ENCODE data around the gene SLC6A6.

DNA sequence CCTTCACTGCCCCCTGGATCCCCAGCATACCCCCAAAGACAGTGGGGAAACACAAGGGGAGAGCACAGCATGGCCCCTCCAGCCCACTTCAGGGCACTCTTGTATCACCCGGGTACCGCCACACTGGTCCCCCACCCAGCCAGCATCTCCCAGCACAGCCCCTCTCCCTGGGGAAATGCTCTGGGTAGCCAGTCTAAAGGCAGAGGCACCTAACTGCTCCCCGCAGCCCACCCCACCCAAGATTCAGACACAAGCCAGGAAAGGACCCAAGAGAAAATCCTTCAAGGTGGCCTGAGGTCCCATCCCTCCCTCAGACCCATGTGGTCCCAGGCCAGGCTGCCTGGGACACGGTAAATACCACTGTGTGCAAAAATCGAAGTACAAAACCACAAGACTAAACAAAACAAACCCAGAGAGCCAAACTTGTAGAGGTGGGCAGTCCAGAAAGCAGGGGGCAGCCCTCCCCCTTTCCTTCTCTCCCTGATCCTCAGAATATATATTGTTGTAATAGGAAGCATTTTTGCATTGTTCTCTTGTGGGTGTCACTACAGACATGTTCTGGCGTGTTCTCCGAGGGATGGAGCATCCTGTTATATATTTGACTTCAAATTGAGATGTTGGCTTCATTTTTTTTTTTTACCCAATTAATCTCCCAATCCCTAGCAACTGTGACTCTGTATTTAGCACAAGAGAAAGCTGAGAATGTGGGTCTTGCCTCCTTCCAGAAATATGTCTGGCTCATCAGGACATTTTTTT lies 86.1 kb downstream of the SLC6A6 start:
- no peak for TF ChIP-seq EZH2 (IDR thresholded peaks at IDR 0.05; ENCODE audit: low read length)
- TF ChIP-seq, protein P1, sequence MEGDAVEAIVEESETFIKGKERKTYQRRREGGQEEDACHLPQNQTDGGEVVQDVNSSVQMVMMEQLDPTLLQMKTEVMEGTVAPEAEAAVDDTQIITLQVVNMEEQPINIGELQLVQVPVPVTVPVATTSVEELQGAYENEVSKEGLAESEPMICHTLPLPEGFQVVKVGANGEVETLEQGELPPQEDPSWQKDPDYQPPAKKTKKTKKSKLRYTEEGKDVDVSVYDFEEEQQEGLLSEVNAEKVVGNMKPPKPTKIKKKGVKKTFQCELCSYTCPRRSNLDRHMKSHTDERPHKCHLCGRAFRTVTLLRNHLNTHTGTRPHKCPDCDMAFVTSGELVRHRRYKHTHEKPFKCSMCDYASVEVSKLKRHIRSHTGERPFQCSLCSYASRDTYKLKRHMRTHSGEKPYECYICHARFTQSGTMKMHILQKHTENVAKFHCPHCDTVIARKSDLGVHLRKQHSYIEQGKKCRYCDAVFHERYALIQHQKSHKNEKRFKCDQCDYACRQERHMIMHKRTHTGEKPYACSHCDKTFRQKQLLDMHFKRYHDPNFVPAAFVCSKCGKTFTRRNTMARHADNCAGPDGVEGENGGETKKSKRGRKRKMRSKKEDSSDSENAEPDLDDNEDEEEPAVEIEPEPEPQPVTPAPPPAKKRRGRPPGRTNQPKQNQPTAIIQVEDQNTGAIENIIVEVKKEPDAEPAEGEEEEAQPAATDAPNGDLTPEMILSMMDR (optimal IDR thresholded peaks at IDR 0.05 in 1 of 3, IDR thresholded peaks at IDR 0.05 in 1 of 3, conservative IDR thresholded peaks at IDR 0.05 in 1 of 3; ENCODE audit: extremely low read depth in 1 of 3, insufficient read depth in 2 of 3, low read length in 3 of 3) = no peak
